T-helper 9 cell (primary cell): ENCODE measurements around the gene RNF212.

Source experiments
- DNase-seq: peaks from one replicate; pipeline ENCODE4 v3.0.0-alpha.2; 2020

Gene RNF212

DNA sequence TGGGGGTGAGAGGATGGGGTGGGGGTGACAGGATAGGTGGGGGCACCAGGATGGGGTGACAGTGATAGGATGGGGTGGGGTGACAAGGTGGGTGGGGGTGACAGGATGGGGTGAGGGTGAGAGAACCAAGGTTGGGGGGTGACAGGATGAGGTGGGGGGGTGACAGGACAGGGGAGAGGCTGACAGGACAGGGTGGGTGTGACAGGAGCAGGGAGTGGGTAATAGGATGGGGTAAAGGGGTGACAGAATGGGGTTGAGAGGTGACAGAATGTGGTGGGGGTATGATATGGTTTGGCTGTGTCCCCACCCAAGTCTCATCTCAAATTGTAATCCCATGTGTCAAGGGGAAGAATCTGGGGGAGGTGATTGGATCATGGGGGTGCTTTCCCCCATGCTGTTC is 26.0 kb downstream of the RNF212 start:
- no peak for DNase-seq

GRCh38 chr4:1086011-1086410 is 27.4 kb downstream of the RNF212 start:
- no peak for DNase-seq

- DNase-seq: no peak
Observed at GRCh38 chr4:1085404-1085799, 28.0 kb downstream of the RNF212 start.

- no peak for DNase-seq
Observed at GRCh38 chr4:1084796-1085403, 28.5 kb downstream of the RNF212 start.

- DNase-seq: no peak
Observed at GRCh38 chr4:1084394-1084793, 29.0 kb downstream of the RNF212 start.

- no peak for DNase-seq
Observed at GRCh38 chr4:1082215-1083182, 30.9 kb downstream of the RNF212 start.

DNA sequence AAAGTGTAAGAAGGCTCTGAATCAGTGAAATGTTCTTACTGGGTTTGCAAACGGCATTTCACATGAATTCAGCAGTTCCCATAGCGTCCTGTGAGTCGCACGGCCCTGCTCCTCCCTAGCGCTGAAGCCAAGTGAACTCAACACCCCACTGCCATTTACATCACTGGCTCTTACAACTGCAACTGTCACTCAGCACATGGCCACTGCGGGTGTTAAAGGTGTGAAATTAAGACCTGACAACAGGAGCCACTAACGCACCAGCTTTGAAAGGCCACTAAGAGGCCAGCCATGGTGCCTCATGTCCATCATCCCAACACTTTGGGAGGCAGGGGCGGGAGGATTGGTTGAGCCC is 31.7 kb downstream of the RNF212 start:
- DNase-seq: no peak

- DNase-seq: no peak
Observed at GRCh38 chr4:1080961-1081688, 32.2 kb downstream of the RNF212 start.

GRCh38 chr4:1080432-1080831 is 32.9 kb downstream of the RNF212 start:
- DNase-seq: no peak

GRCh38 chr4:1079711-1080265 is 33.6 kb downstream of the RNF212 start:
- no peak for DNase-seq

DNA sequence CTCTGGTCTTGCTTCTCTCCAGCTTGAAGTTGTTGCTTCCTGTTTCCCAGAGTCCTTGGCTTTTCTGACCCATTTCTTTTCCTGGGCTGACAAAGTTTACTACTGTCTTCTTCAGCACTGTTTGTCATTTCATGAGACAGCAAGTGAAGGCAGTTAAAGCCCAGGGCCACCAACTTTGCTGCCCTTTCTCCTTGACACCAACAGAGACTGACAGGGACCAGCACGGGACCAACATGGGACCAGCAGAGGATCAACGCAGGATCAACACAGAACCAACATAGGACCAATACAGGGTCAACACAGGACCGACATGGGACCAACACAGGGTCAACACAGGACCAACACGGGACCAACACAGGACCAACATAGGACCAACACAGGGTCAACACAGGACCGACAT is 34.9 kb downstream of the RNF212 start:
- no peak for DNase-seq

- no peak for DNase-seq
Observed at GRCh38 chr4:1077711-1078477, 35.5 kb downstream of the RNF212 start.

DNA sequence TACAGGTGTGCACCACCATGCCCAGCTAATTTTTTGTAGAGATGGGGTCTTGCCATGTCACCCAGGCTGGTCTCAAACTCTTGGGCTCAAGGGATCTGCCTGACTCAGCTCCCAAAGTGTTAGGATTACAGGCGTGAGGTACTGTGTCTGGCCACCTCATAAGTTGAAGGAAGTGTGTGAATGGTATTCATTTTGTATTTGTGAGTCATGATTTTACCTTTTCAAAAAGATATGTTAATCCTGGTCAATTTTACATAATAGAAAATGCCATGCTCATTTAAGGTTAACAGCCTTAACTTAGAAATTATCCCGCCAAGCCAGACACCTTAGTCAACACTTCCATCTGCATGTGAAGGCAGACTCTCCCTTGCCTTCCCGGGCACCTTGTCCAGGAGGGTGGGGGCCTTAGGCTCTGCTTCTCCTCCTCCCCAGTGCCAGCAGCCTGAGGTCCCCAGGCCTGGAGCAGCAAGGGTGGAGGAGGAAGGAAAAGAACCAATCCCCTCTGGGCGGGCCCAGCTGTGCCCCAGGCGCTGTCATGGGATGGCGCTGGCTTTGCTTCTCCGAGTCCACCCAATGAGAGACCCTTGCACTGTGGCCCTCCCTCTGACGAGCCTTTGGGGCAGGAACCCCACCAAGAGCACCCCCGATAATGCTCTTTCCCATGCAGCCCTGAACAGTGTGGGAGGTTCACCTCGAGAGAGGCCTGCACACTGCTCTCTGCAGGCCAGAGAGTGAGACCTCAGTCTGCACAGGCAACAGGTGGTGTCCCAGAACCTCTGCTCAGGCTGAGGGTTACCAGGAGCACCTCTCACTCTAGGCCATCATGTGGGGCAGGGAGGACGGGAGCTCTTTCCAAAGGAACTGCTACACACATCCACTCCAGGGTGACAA is 37.3 kb downstream of the RNF212 start:
- DNase-seq: no peak

DNA sequence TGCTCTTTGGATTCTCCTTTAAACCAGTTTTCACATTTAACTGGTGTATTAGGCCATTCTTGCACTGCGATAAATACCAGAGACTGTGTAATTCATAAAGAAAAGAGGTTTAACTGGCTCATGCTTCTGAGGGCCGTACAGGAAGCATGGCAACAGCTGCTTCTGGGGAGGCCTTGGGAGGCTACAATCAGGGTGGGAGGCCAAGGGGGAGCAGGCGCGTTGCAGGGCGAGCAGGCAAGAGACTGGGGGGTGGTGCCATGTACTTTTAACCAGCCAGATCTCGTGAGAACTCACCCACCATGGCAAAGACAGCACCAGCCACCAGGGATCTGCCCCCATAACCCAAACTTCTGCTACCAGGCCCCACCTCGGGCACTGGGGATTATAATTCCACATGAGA is 38.1 kb downstream of the RNF212 start:
- no peak for DNase-seq

GRCh38 chr4:1074077-1074476 is 39.3 kb downstream of the RNF212 start:
- no peak for DNase-seq

GRCh38 chr4:1072830-1073446 is 40.4 kb downstream of the RNF212 start:
- peak; percentile 31 for DNase-seq

- DNase-seq: no peak
Observed at GRCh38 chr4:1069394-1069793, 44.0 kb downstream of the RNF212 start.

DNA sequence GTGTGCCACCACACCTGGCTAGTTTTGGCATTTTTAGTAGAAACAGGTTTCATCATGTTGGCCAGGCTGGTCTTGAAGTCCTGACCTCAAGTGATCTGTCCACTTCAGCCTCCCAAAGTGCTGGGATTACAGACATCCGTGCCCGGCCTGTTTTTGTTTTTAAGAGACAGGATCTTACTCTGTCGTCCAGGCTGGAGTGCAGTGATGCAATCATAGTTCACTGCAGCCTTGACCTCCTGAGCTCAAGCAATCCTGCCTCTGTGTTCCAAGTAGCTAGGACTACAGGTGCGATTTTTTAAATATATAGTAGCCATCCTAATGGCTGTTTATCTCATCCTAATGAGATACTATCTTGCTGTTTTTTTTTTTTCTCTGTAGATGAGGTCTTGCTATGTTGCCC is 47.6 kb downstream of the RNF212 start:
- DNase-seq: no peak

- DNase-seq: no peak
Observed at GRCh38 chr4:1062419-1062818, 50.9 kb downstream of the RNF212 start.

- DNase-seq: no peak
Observed at GRCh38 chr4:1061760-1062159, 51.6 kb downstream of the RNF212 start.
